ENCODE measurements around the gene PON2. TPM values are rescaled to one million over a fixed set of nuclear protein-coding genes. Genes with fewer than 3 reads are reported as not detected.
A peak's percentile ranks its signal among the peaks of the same experiment; 100 is the strongest.

PON2 gene
- total RNA-seq, 1 experiment from 2014 or later: 21.4 TPM

DNA sequence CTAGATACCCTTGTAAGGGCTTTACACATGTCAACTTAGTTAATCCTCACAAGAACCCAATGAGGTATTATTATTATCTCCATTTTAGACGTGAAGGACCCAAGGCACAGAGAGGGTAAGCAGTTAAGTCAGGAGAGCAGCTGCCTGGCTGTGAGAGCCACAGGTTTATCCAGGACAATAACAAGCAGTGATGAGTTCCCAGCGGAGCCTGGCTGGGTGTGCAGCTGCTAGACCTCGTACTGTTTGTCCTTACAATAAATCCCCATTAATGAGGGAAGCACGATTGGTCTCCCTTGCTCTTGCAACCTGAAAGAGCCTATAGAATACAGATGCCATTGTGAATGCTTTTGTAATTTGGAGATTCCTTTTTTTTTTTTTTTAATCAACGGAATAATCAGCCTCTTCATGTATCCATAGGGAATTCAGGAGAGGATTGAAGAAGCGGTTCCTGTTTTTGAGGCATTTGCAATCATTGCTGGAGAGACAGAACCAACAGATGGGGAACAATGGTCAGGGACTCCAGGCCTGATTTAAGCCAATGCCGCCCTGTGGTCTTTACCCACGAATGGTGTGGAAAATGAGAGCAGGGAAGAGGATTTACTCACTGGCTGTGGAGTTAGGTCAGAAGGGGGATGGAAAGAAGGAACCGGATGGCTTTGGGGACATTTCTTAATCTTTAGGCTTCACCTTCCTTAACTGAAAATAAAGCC is 38.6 kb upstream of the PON2 start:
- Mint-ChIP-seq H3K4me1 (peaks cover 39% of the 10 kb centered on the region), H3K36me3 (no peaks in the 10 kb centered on the region), H3K9me3 (no peaks in the 10 kb centered on the region), H3K27ac (no peak overlapping the region), H3K27me3 (ENCODE audit: low read depth) (no peaks in the 10 kb centered on the region), H3K4me3 (no peak overlapping the region)
- TF ChIP-seq HMGA2 (CRISPR knock-in tag; IDR thresholded peaks at IDR 0.05): no peak
- TF ChIP-seq CBFB (CRISPR knock-in tag; IDR thresholded peaks at IDR 0.05; ENCODE audit: low read depth): no peak
- no peak for TF ChIP-seq ZNF232 (CRISPR knock-in tag; IDR thresholded peaks at IDR 0.05)
- POLR2A ChIA-PET: no interaction called here
- DNase-seq (ENCODE audit: low spot score): no peak
- ATAC-seq: 0 out of 2 replicates have a peak, but pooled peaks have one; percentile 20
- CTCF ChIA-PET: interaction anchor here (1.3 to 1.6 kb wide), 2 partner anchors 77 to 227 kb away, joined by 5 to 7 read pairs; partner anchors contain the start of gene PON3

DNA sequence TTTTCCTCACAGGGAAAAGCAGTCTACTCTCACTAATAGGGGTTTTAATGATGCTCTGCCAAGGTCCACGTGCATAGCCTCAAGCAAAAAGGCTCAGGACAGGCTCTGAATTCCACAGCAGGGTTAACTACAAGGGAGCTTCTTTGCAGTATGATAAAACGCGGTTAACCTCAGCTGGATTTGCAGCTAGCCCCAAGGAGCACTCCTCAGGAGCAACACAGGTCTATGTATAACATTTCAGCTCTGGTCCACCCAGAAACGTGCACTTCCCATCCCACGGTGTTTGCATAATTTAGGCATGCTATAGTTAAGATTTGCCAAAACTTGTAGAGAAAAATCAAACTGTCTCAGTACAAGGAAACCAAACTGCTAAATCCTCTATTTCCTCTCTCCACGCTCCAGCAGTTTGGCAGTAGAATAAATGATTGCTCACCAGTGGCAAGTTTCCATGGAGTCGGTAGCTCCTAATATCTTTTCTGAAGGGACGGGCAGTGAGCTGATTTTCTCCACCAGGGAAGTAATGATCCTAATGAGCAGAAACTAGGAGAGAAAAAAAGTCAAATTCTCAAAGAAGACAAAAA is 37.8 kb upstream of the PON2 start:
- no peak overlapping the region for H3K27ac Mint-ChIP-seq

More for the DNA sequence above, 37.8 kb upstream of the PON2 start:
- H3K27me3 Mint-ChIP-seq (ENCODE audit: low read depth): no peaks in the 10 kb centered on the region
- H3K36me3 Mint-ChIP-seq: no peaks in the 10 kb centered on the region
- ATAC-seq (no peak; the same call in 1 of the 2 replicates), DNase-seq (ENCODE audit: low spot score) (no peak)
- ChIA-PET POLR2A (no interaction called here), CTCF (interaction anchor here (1.3 to 1.6 kb wide), 2 partner anchors 76 to 226 kb away, joined by 5 to 7 read pairs; partner anchors contain the start of gene PON3)
- no peaks in the 10 kb centered on the region for H3K9me3 Mint-ChIP-seq
- TF ChIP-seq, protein P1, sequence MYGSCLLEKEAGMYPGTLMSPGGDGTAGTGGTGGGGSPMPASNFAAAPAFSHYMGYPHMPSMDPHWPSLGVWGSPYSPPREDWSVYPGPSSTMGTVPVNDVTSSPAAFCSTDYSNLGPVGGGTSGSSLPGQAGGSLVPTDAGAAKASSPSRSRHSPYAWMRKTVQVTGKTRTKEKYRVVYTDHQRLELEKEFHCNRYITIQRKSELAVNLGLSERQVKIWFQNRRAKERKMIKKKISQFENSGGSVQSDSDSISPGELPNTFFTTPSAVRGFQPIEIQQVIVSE (CRISPR knock-in tag; IDR thresholded peaks at IDR 0.05; ENCODE audit: borderline replicate concordance): no peak
- TF ChIP-seq, protein P2, sequence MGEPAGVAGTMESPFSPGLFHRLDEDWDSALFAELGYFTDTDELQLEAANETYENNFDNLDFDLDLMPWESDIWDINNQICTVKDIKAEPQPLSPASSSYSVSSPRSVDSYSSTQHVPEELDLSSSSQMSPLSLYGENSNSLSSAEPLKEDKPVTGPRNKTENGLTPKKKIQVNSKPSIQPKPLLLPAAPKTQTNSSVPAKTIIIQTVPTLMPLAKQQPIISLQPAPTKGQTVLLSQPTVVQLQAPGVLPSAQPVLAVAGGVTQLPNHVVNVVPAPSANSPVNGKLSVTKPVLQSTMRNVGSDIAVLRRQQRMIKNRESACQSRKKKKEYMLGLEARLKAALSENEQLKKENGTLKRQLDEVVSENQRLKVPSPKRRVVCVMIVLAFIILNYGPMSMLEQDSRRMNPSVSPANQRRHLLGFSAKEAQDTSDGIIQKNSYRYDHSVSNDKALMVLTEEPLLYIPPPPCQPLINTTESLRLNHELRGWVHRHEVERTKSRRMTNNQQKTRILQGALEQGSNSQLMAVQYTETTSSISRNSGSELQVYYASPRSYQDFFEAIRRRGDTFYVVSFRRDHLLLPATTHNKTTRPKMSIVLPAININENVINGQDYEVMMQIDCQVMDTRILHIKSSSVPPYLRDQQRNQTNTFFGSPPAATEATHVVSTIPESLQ (CRISPR knock-in tag; IDR thresholded peaks at IDR 0.05): no peak
- no peak for TF ChIP-seq ELF4 (CRISPR knock-in tag; IDR thresholded peaks at IDR 0.05; ENCODE audit: low read depth)
- no peak for TF ChIP-seq ZNF396 (CRISPR knock-in tag; IDR thresholded peaks at IDR 0.05; ENCODE audit: borderline replicate concordance)
- no peak for TF ChIP-seq CBFB (CRISPR knock-in tag; IDR thresholded peaks at IDR 0.05; ENCODE audit: low read depth)
- TF ChIP-seq, protein P3, sequence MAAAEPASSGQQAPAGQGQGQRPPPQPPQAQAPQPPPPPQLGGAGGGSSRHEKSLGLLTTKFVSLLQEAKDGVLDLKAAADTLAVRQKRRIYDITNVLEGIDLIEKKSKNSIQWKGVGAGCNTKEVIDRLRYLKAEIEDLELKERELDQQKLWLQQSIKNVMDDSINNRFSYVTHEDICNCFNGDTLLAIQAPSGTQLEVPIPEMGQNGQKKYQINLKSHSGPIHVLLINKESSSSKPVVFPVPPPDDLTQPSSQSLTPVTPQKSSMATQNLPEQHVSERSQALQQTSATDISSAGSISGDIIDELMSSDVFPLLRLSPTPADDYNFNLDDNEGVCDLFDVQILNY (CRISPR knock-in tag; IDR thresholded peaks at IDR 0.05): no peak
- TF ChIP-seq, protein P4, sequence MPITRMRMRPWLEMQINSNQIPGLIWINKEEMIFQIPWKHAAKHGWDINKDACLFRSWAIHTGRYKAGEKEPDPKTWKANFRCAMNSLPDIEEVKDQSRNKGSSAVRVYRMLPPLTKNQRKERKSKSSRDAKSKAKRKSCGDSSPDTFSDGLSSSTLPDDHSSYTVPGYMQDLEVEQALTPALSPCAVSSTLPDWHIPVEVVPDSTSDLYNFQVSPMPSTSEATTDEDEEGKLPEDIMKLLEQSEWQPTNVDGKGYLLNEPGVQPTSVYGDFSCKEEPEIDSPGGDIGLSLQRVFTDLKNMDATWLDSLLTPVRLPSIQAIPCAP (CRISPR knock-in tag; IDR thresholded peaks at IDR 0.05): no peak
- TF ChIP-seq, protein P5, sequence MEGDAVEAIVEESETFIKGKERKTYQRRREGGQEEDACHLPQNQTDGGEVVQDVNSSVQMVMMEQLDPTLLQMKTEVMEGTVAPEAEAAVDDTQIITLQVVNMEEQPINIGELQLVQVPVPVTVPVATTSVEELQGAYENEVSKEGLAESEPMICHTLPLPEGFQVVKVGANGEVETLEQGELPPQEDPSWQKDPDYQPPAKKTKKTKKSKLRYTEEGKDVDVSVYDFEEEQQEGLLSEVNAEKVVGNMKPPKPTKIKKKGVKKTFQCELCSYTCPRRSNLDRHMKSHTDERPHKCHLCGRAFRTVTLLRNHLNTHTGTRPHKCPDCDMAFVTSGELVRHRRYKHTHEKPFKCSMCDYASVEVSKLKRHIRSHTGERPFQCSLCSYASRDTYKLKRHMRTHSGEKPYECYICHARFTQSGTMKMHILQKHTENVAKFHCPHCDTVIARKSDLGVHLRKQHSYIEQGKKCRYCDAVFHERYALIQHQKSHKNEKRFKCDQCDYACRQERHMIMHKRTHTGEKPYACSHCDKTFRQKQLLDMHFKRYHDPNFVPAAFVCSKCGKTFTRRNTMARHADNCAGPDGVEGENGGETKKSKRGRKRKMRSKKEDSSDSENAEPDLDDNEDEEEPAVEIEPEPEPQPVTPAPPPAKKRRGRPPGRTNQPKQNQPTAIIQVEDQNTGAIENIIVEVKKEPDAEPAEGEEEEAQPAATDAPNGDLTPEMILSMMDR (IDR thresholded peaks at IDR 0.05): no peak
- no peak for TF ChIP-seq FOXK1 (CRISPR knock-in tag; IDR thresholded peaks at IDR 0.05)
- TF ChIP-seq NR3C1 (CRISPR knock-in tag; conservative IDR thresholded peaks at IDR 0.05; ENCODE audit: low read depth): no peak
- TF ChIP-seq, protein P6, sequence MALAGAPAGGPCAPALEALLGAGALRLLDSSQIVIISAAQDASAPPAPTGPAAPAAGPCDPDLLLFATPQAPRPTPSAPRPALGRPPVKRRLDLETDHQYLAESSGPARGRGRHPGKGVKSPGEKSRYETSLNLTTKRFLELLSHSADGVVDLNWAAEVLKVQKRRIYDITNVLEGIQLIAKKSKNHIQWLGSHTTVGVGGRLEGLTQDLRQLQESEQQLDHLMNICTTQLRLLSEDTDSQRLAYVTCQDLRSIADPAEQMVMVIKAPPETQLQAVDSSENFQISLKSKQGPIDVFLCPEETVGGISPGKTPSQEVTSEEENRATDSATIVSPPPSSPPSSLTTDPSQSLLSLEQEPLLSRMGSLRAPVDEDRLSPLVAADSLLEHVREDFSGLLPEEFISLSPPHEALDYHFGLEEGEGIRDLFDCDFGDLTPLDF (CRISPR knock-in tag; IDR thresholded peaks at IDR 0.05): no peak
- TF ChIP-seq ATF1 (CRISPR knock-in tag; IDR thresholded peaks at IDR 0.05): no peak
- peaks cover 45% of the 10 kb centered on the region for H3K4me1 Mint-ChIP-seq
- no peak overlapping the region for H3K4me3 Mint-ChIP-seq
